GM19035 (cell line): Measurements from ENCODE around the gene NUTF2.
"Not testable (repeated sequence)": the region's sequence is repeated elsewhere in the genome, so short reads cannot be mapped to it uniquely, and the experiment has no call there.

Source experiments
- ATAC-seq: cut with Tn5 transposase; IDR thresholded peaks from one replicate; pipeline ENCODE4 v1.9.1; 2021; ENCODE audit not compliant: unreplicated experiment

NUTF2 gene

GRCh38 chr16:67883146-67883871 is 36.6 kb downstream of the NUTF2 start:
- ATAC-seq: no peak

- ATAC-seq: no peak
Measured at GRCh38 chr16:67883872-67884261, 37.1 kb downstream of the NUTF2 start.

- no peak for ATAC-seq
Measured at GRCh38 chr16:67884684-67885083, 38.0 kb downstream of the NUTF2 start, which contains the start of gene NRN1L. Gene NRN1L, plus strand, starts transcription at chr16:67884885. Its CDS starts 19 bp downstream, at chr16:67884904.

- no peak for ATAC-seq
Measured at GRCh38 chr16:67885545-67885944, 38.8 kb downstream of the NUTF2 start.

- no peak for ATAC-seq
Measured at GRCh38 chr16:67885976-67886375, 39.2 kb downstream of the NUTF2 start.

GRCh38 chr16:67886387-67886786 is 39.7 kb downstream of the NUTF2 start:
- ATAC-seq: no peak

- no peak for ATAC-seq
Measured at GRCh38 chr16:67888331-67888730, 41.6 kb downstream of the NUTF2 start.

GRCh38 chr16:67892375-67892774 is 45.6 kb downstream of the NUTF2 start:
- ATAC-seq: no peak

GRCh38 chr16:67892899-67893742 is 46.4 kb downstream of the NUTF2 start, which contains the start of gene PSKH1:
Gene PSKH1, plus strand, starts transcription at chr16:67893254. Its CDS starts 15,496 bp downstream, at chr16:67908750.
- ATAC-seq: peak; percentile 93

- no peak for ATAC-seq
Measured at GRCh38 chr16:67893743-67894399, 47.1 kb downstream of the NUTF2 start.

- ATAC-seq: no peak
Measured at GRCh38 chr16:67897231-67897630, 50.5 kb downstream of the NUTF2 start.

GRCh38 chr16:67901734-67902133 is 55.0 kb downstream of the NUTF2 start:
- no peak for ATAC-seq

- ATAC-seq: no peak
Measured at GRCh38 chr16:67902831-67903230, 56.1 kb downstream of the NUTF2 start.

GRCh38 chr16:67907397-67908180 is 60.9 kb downstream of the NUTF2 start:
- no peak for ATAC-seq

- no peak for ATAC-seq
Measured at GRCh38 chr16:67909056-67909742, 62.5 kb downstream of the NUTF2 start.

GRCh38 chr16:67910158-67910557 is 63.4 kb downstream of the NUTF2 start:
- ATAC-seq: no peak

GRCh38 chr16:67914758-67915495 is 68.2 kb downstream of the NUTF2 start:
- no peak for ATAC-seq

- not testable (repeated sequence) for ATAC-seq
Measured at GRCh38 chr16:67915496-67915769, 68.7 kb downstream of the NUTF2 start.

GRCh38 chr16:67915831-67916723 is 69.3 kb downstream of the NUTF2 start:
- no peak for ATAC-seq
